ENCODE data around the gene UQCC3. TPM values are rescaled to one million over a fixed set of nuclear protein-coding genes. Genes with fewer than 3 reads are reported as not detected.

Gene UQCC3, protein sequence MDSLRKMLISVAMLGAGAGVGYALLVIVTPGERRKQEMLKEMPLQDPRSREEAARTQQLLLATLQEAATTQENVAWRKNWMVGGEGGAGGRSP
- 6.9 TPM for total RNA-seq
- long read RNA-seq, transcript UQCC3-201 (2 exons, 1,947 nt) = major isoform, 15 of 22 reads
- long read RNA-seq, partial matches to known transcripts = 0 of 22 reads
- long read RNA-seq, other reads (novel, unspliced or antisense) = 7 of 22 reads

GRCh38 chr11:62671608-62672389, at the start of gene UQCC3, which contains the start of gene LBHD1:
Gene UQCC3 (plus strand): TSS chr11:62671673. CDS start chr11:62671746, 73 bp downstream.
Gene LBHD1 (minus strand): TSS chr11:62672267. CDS start chr11:62670031, 2,236 bp downstream.
- H3K4me1 ChIP-seq = peaks cover 72% of the 10 kb centered on the region

GRCh38 chr11:62622476-62623089, 48.9 kb upstream of the UQCC3 start:
- no peak for TF ChIP-seq CTCF (IDR thresholded peaks at IDR 0.05; ENCODE audit: borderline replicate concordance)
- peaks cover 27% of the 10 kb centered on the region for H3K36me3 ChIP-seq
- H3K27me3 ChIP-seq (ENCODE audit: low read depth) = no peaks in the 10 kb centered on the region
- peak overlapping the region; percentile 91 for H3K27ac ChIP-seq (replicated peaks)
- intact Hi-C loops (cut with micrococcal nuclease) = no loop called here
- no peak for DNase-seq
- peak overlapping the region; percentile 83 for H3K4me3 ChIP-seq
- no peaks in the 10 kb centered on the region for H3K9me3 ChIP-seq (replicated peaks)
- peaks cover 29% of the 10 kb centered on the region for H3K4me1 ChIP-seq

More at GRCh38 chr11:62671608-62672389, at the start of gene UQCC3, which contains the start of gene LBHD1:
- H3K4me3 ChIP-seq = peak within 1 kb of the TSS; percentile 81
- DNase-seq = peak; percentile 66
- no peaks in the 10 kb centered on the region for H3K27me3 ChIP-seq (ENCODE audit: low read depth)
- H3K27ac ChIP-seq (replicated peaks) = peak within 1 kb of the TSS; percentile 91
- intact Hi-C loops (cut with micrococcal nuclease) = no loop called here
- H3K9me3 ChIP-seq (replicated peaks) = no peaks in the 10 kb centered on the region
- peaks cover 41% of the 10 kb centered on the region for H3K36me3 ChIP-seq
- no peak for TF ChIP-seq CTCF (IDR thresholded peaks at IDR 0.05; ENCODE audit: borderline replicate concordance)

DNA sequence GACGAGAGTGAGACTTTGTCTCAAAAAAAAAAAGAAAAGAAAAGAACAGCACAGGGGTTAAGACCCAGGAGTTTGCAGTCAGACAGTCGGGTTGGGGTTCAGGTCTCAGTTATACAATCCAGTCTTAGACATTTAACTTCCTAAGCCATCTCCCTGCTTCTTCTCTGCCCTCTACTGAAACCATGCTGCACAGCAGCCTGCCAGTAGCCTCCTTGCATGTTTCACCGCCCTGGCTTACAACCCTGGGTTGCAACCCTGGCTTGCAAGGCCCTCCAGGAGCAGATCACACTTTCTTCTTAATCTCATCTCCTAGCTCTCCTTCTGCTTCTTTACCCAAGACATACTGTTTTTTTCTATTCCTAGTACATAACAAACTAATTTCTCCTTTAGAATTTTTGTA, 43.8 kb upstream of the UQCC3 start:
- intact Hi-C loops (cut with micrococcal nuclease) = no loop called here
- no peak for TF ChIP-seq CTCF (IDR thresholded peaks at IDR 0.05; ENCODE audit: borderline replicate concordance)
- Histone ChIP-seq H3K36me3 (peaks cover 78% of the 10 kb centered on the region), H3K27ac (replicated peaks) (no peak overlapping the region), H3K27me3 (ENCODE audit: low read depth) (no peaks in the 10 kb centered on the region), H3K4me1 (peaks cover under 1% of the 10 kb centered on the region), H3K9me3 (replicated peaks) (no peaks in the 10 kb centered on the region), H3K4me3 (no peak overlapping the region)
- no peak for DNase-seq

- no peaks in the 10 kb centered on the region for H3K27me3 ChIP-seq (ENCODE audit: low read depth)
- intact Hi-C loops (cut with micrococcal nuclease) = no loop called here
- no peak for TF ChIP-seq CTCF (IDR thresholded peaks at IDR 0.05; ENCODE audit: borderline replicate concordance)
- no peaks in the 10 kb centered on the region for H3K9me3 ChIP-seq (replicated peaks)
- H3K4me3 ChIP-seq = no peak overlapping the region
- no peak for DNase-seq
- peaks cover 100% of the 10 kb centered on the region for H3K36me3 ChIP-seq
- H3K4me1 ChIP-seq = no peaks in the 10 kb centered on the region
- H3K27ac ChIP-seq (replicated peaks) = no peak overlapping the region
Measured at GRCh38 chr11:62632492-62632891, 39.0 kb upstream of the UQCC3 start.

DNA sequence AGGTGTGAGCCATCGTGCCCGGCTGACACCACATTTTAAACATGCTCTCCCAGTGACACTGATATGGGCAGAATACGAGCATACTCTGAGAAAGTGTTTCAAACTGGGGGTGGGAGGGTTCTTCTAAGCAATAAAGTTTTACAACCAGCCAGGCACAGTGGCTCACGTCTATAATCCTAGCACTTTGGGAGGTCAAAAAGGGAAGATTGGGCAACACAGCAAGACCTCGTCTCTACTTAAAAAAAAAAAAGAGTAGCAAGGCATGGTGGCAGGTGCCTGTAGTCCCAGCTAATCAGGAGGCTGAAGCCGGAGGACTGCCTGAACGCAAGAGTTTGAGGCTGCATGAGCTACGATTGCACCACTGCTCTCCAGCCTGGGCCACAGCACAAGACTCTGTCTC, 27.3 kb upstream of the UQCC3 start:
- H3K27ac ChIP-seq (replicated peaks) = no peak overlapping the region
- no peak overlapping the region for H3K4me3 ChIP-seq
- H3K27me3 ChIP-seq (ENCODE audit: low read depth) = no peaks in the 10 kb centered on the region
- no peak for TF ChIP-seq CTCF (IDR thresholded peaks at IDR 0.05; ENCODE audit: borderline replicate concordance)
- peaks cover 56% of the 10 kb centered on the region for H3K4me1 ChIP-seq
- no peak for DNase-seq
- intact Hi-C loops (cut with micrococcal nuclease) = no loop called here
- peaks cover 50% of the 10 kb centered on the region for H3K36me3 ChIP-seq
- no peaks in the 10 kb centered on the region for H3K9me3 ChIP-seq (replicated peaks)
